ENCODE measurements around the gene ZNF512.
"Not testable (repeated sequence)": the region's sequence is repeated elsewhere in the genome, so short reads cannot be mapped to it uniquely, and the experiment has no call there.

The ZNF512 gene, protein sequence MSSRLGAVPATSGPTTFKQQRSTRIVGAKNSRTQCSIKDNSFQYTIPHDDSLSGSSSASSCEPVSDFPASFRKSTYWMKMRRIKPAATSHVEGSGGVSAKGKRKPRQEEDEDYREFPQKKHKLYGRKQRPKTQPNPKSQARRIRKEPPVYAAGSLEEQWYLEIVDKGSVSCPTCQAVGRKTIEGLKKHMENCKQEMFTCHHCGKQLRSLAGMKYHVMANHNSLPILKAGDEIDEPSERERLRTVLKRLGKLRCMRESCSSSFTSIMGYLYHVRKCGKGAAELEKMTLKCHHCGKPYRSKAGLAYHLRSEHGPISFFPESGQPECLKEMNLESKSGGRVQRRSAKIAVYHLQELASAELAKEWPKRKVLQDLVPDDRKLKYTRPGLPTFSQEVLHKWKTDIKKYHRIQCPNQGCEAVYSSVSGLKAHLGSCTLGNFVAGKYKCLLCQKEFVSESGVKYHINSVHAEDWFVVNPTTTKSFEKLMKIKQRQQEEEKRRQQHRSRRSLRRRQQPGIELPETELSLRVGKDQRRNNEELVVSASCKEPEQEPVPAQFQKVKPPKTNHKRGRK

GRCh38 chr2:27582695-27583389, at the start of gene ZNF512:
TSS of gene ZNF512 (plus strand) at chr2:27583042. CDS start at chr2:27583113, 71 bp downstream.
- peak; percentile 95 to 96 for DNase-seq

DNA sequence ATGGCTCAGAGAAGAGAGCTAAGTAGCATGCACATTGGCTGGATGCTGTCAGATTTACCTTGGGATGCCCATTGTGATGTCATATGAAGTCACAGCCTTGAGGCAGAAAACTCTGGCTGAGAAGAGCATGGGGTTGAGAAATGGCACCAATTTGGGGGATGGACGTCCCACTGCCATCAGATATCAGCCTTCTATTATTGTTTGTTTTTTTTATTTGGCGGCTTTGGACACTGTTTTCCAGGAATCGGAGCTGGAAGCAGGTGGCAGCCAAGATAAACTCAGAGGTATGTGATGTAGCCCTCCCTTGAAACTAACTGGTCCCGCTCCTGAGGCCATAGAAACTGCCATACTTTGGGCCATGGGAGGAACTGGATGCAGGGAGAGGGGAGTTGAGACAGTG, 45.6 kb upstream of the ZNF512 start:
- no peak for DNase-seq

DNA sequence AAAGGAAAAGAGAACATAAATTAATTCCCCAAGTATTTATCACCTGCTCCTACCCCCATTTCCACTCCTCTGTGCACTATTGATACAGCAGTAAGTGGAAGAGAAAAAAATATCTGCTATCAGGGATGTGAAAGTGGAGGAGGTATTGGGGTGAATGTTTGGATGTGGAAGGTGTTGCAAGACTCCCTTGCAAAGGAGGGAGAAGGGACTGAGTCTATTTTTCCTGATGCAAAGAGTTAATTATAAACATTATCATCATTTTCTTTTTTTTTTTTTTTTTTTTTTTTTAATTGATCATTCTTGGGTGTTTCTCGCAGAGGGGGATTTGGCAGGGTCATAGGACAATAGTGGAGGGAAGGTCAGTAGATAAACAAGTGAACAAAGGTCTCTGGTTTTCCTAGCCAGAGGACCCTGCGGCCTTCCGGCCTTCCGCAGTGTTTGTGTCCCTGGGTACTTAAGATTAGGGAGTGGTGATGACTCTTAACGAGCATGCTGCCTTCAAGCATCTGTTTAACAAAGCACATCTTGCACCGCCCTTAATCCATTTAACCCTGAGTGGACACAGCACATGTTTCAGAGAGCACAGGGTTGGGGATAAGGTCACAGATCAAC, 43.9 kb upstream of the ZNF512 start:
- DNase-seq, result not testable (repeated sequence)

- not testable (repeated sequence) for DNase-seq
Observed at GRCh38 chr2:27539649-27540048, 43.2 kb upstream of the ZNF512 start.

DNA sequence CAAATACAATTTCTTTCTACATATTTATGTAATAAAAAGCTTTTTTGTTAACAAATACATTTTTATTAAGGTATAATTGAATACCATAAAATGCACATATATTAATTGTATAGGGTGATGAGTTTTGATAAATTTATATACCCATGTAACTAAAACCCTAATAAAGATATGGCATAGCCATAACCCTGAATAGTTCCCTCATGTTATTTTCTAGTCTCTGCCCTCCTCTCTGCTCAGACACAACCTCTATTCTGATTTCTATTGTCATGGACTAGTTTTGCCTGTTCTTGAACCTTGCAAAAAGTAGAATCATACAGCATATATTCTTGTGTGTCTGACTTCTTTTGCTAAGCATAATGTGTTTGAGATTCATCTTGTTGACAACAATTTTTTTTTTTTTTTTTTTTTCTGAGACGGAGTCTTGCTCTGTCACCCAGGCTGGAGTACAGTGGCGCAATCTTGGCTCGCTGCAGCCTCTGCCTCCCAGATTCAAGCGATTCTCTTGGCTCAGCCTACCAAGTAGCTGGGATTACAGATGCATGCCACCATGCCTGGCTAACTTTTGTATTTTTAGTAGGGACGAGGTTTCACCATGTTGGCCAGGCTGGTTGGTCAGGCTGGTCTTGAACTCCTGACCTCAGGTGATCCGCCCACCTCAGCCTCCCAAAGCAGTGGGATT, 38.6 kb upstream of the ZNF512 start:
- DNase-seq, result no peak

- no peak for DNase-seq
Observed at GRCh38 chr2:27545348-27546141, 37.3 kb upstream of the ZNF512 start.

DNA sequence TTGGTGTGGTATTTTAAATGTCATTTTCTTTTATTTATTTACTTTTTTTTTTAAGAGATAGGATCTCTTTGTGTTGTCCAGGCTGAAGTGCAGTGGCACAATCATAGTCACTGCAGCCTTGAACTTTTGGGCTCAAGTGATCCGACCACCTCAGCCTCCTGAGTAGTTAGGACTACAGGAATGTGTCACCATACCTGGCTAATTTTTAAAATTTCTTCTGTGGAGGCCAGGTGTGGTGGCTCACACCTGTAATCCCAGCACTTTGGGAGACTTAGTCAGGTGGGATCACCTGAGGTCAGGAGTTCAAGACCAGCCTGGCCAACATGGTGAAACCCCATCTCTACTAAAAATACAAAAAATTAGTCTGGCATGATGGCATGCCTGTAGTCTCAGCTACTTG, 33.5 kb upstream of the ZNF512 start:
- DNase-seq, result no peak

DNA sequence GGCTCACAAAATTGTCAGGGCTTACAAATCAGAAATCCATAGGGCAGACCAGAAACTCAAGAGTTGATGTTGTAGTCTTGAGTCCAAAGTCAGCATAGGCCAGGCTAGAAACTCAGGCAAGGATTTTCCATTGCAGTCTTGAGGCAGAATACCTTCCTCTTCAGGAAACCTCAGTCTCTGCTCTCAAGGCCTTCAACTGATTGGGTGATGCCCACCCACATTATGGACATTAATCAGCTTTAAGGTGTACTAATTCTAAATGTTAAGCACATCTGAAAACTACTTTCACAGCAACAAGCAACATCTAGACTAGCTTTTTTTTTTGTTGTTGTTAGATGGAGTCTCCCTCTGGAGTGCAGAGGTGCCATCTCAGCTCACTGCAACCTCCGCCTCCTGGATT, 31.3 kb upstream of the ZNF512 start:
- no peak for DNase-seq

DNA sequence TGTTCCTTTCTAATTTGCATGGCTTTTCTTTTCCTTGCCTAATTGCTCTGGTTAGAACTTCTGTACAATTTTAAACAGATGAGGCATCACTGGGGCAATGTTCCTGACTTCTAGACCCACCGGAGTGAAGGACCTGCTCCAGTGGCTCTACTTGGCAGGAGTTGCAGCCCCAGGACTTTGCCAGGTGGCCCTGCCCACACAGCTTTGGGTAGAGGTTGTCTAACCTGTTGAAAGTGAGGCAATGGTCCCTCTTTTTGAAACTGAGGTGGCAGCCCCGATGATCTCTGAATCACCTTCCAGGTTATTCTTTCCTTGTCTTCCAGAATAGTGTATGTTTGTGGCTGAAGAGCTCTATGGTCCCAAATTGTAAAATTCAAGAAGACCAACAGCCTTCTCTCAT, 29.9 kb upstream of the ZNF512 start:
- DNase-seq, result no peak

DNA sequence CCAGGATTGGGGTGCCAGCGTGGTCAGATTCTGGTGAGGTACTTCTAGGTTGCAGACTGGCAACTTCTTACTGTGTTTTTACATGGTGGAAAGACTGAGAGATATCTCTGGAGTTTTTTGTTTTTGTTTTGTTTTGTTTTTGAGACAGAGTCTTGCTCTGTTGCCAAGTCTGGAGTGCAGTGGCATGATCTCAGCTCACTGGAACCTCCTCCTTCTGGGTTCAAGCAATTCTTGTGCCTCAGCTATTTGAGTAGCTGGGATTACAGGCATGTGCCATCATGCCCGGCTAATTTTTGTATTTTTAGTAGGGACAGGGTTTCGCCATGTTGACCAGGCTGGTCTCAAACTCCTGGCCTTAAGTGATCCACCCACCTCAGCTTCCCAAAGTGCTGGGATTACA, 28.4 kb upstream of the ZNF512 start:
- not testable (repeated sequence) for DNase-seq

- DNase-seq, result no peak
Observed at GRCh38 chr2:27559228-27559627, 23.6 kb upstream of the ZNF512 start.

GRCh38 chr2:27561060-27561459, 21.8 kb upstream of the ZNF512 start:
- no peak for DNase-seq

- no peak for DNase-seq
Observed at GRCh38 chr2:27566628-27567027, 16.2 kb upstream of the ZNF512 start.

DNA sequence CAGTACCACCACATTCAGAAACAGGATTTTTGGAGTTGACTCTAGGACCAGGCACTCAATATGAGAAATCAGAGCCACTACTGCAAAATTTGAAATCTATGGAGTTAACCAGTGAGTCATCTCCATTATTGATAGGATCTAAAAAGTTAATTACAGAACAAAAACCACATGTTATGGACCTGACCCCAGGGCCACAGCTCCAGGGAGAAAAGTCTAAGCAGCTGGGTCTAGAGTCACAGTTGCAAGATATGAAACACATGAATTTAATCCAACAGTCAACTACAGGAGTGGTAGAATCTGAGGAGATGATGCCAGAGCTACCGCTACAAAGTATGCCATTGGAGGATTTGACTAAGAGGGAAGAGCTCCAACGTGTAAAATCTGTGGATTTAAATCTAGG, 13.4 kb upstream of the ZNF512 start:
- no peak for DNase-seq

- DNase-seq, result no peak
Observed at GRCh38 chr2:27571197-27571596, 11.6 kb upstream of the ZNF512 start.

GRCh38 chr2:27571681-27572080, 11.2 kb upstream of the ZNF512 start:
- DNase-seq, result no peak

DNA sequence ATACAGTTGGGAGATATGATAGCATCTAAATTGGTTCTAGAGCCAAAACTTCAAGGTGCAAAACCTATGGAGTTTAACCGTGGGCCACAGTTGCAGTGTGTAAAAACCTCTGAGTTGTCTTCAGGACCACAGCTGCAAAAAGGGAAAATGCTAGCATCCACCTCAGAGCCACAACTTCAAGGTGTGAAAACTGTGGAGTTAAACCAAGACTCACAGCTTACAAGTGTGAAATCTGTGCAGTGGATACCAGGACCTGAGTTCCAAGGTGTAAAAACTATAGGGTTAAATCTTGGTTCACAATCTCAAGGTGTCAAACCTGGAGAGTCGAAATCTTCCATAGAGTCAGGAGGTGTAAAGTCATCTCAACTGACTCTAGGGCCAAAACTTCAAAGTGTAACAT, 10.4 kb upstream of the ZNF512 start:
- DNase-seq, result no peak

DNA sequence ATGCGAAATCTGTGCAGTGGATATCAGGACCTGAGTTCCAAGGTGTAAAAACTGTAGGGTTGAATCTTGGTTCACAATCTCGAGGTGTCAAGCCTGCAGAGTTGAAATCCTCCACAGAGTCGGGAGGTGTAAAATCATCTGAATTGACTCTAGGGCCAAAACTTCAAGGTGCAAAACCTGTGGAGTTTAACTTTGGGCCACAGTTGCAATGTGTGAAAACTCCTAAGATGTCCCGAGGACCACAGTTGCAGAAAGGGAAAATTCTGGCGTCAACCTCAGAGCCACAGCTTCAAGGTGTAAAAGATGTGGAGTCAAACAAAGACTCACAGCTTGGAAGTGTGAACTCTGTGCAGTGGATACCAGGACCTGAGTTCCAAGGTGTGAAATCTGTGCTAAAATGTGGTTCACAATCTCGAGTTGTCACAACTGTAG, 9.8 kb upstream of the ZNF512 start:
- no peak for DNase-seq

- DNase-seq, result no peak
Observed at GRCh38 chr2:27573452-27573851, 9.4 kb upstream of the ZNF512 start.

DNA sequence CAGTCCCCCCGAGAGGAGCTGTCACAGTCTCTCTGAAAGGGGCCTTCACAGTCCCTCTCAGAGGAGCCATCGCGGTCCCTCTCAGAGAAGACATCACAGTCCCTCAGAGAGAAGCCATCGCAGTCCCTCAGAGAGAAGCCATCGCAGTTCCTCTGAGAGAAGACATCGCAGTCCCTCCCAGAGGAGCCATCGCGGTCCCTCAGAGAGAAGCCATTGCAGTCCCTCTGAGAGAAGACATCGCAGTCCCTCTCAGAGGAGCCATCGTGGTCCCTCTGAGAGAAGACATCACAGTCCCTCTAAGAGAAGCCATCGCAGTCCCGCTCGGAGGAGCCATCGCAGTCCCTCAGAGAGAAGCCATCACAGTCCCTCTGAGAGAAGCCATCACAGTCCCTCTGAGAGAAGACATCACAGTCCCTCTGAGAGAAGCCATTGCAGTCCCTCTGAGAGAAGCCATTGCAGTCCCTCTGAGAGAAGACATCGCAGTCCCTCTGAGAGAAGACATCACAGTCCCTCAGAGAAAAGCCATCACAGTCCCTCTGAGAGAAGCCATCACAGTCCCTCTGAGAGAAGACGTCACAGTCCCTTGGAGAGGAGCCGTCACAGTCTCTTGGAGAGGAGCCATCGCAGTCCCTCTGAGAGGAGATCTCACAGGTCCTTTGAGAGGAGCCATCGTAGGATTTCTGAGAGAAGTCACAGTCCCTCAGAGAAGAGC, 1.3 kb upstream of the ZNF512 start:
- no peak for DNase-seq

DNA sequence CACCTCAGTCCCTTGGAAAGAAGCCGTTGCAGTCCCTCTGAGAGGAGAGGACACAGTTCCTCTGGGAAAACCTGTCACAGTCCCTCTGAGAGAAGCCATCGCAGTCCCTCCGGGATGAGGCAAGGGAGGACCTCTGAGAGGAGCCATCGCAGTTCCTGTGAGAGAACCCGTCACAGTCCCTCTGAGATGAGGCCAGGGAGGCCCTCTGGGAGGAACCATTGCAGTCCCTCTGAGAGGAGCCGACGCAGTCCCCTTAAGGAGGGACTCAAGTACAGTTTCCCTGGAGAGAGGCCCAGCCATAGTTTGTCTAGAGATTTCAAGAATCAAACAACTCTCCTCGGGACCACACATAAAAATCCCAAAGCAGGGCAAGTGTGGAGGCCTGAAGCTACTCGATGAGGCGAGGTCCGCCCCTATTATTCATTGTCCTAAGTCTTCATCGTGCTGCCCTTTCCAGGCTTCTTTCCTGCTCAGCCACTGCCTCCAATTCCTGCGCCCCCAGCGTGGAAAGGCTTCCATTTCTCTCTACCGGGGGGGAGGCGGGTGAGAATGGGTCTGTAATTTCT, 630 bp upstream of the ZNF512 start:
- no peak for DNase-seq
